Measurements from ENCODE around the gene FOXI3. TPM values are rescaled to one million over a fixed set of nuclear protein-coding genes. Genes with fewer than 3 reads are reported as not detected.
"Not testable (repeated sequence)": the region's sequence is repeated elsewhere in the genome, so short reads cannot be mapped to it uniquely, and the experiment has no call there.

Gene FOXI3
- total RNA-seq, 1 donor from 2014 or later = not detected

- ATAC-seq (ENCODE audit: poor library complexity) (no peak), DNase-seq (no peak)
- intact Hi-C loops (cut with DNase I) = no loop called here
Observed at GRCh38 chr2:88443353-88443938, 9.0 kb downstream of the FOXI3 start.

- DNase-seq (no peak), ATAC-seq (ENCODE audit: poor library complexity) (no peak)
- intact Hi-C loops (cut with DNase I) = no loop called here
Observed at GRCh38 chr2:88442473-88442872, 10.0 kb downstream of the FOXI3 start.

- DNase-seq (no peak), ATAC-seq (ENCODE audit: poor library complexity) (no peak)
Observed at GRCh38 chr2:88442061-88442460, 10.4 kb downstream of the FOXI3 start.

GRCh38 chr2:88437010-88437409 is 15.5 kb downstream of the FOXI3 start:
- no peak for ATAC-seq (ENCODE audit: poor library complexity)
- DNase-seq = no peak
- intact Hi-C loops (cut with DNase I) = no loop called here

More at GRCh38 chr2:88442061-88442460, 10.4 kb downstream of the FOXI3 start:
- intact Hi-C loops (cut with DNase I) = no loop called here

- DNase-seq (no peak), ATAC-seq (ENCODE audit: poor library complexity) (no peak)
- intact Hi-C loops (cut with DNase I) = no loop called here
Observed at GRCh38 chr2:88429929-88430328, 22.6 kb downstream of the FOXI3 start.

GRCh38 chr2:88423733-88424132 is 28.8 kb downstream of the FOXI3 start:
- intact Hi-C loops (cut with DNase I) = no loop called here
- ATAC-seq (ENCODE audit: poor library complexity) (no peak), DNase-seq (no peak)

GRCh38 chr2:88419051-88419450 is 33.4 kb downstream of the FOXI3 start:
- ATAC-seq (ENCODE audit: poor library complexity); DNase-seq; intact Hi-C loops (cut with DNase I): not testable (repeated sequence)

- DNase-seq (no peak), ATAC-seq (ENCODE audit: poor library complexity) (no peak)
- intact Hi-C loops (cut with DNase I) = no loop called here
Observed at GRCh38 chr2:88416016-88416663, 36.4 kb downstream of the FOXI3 start.

- ATAC-seq (ENCODE audit: poor library complexity); intact Hi-C loops (cut with DNase I); DNase-seq: not testable (repeated sequence)
Observed at GRCh38 chr2:88408870-88409269, 43.6 kb downstream of the FOXI3 start.

- intact Hi-C loops (cut with DNase I) = no loop called here
- DNase-seq = no peak
- ATAC-seq (ENCODE audit: poor library complexity) = no peak
Observed at GRCh38 chr2:88400037-88400767, 52.3 kb downstream of the FOXI3 start.

GRCh38 chr2:88398180-88398579 is 54.3 kb downstream of the FOXI3 start:
- ATAC-seq (ENCODE audit: poor library complexity) = no peak
- intact Hi-C loops (cut with DNase I) = no loop called here
- no peak for DNase-seq

Other genes starting within 250 kb of the FOXI3 start
- 4.7 TPM for gene EIF2AK3, start 174.8 kb upstream of the FOXI3 start, total RNA-seq
- gene RPIA, start 239.0 kb upstream of the FOXI3 start, total RNA-seq = 17.4 TPM

Measured in Right ventricle myocardium superior (tissue), 1 donor.